Type B pancreatic cell (in vitro differentiated cells): ENCODE measurements around the gene PPP1R12C. TPM values are rescaled to one million over a fixed set of nuclear protein-coding genes. Genes with fewer than 3 reads are reported as not detected.

Experiments used
- DNase-seq: peaks from one replicate; pipeline ENCODE4 v3.0.0; 2021; ENCODE audit warnings: mixed read lengths; ENCODE audit not compliant: unreplicated experiment; ENCODE audit errors: extremely low spot score
- H3K27ac Mint-ChIP-seq: 2 replicates; pipeline ENCODE4 v1.8.0; 2021; ENCODE audit warnings: mild to moderate bottlenecking, mixed read lengths
- H3K27me3 Mint-ChIP-seq: 2 replicates; pipeline ENCODE4 v1.8.0; 2021; ENCODE audit warnings: mixed read lengths
- H3K36me3 Mint-ChIP-seq: 2 replicates; pipeline ENCODE4 v1.8.0; 2021; ENCODE audit warnings: mixed read lengths
- H3K4me1 Mint-ChIP-seq: one replicate; pipeline ENCODE4 v1.8.0; 2021; ENCODE audit warnings: mixed read lengths; ENCODE audit not compliant: unreplicated experiment
- H3K4me3 Mint-ChIP-seq: 2 replicates; pipeline ENCODE4 v1.8.0; 2021; ENCODE audit warnings: mild to moderate bottlenecking, mixed read lengths
- H3K9me3 Mint-ChIP-seq: 2 replicates; pipeline ENCODE4 v1.8.0; 2021; ENCODE audit warnings: mixed read lengths
- CTCF ChIP-seq: fragments of 200-600 bp; sonication (generic); conservative IDR thresholded peaks from 2 replicates; pipeline ENCODE4 v1.5.0; 2021; ENCODE audit warnings: antibody characterized with exemption, mild to moderate bottlenecking
- total RNA-seq: library from RNA; stranded (reverse); gene quantifications from 2 replicates; pipeline ENCODE4 v1.2.1, GENCODE V29; 2021; ENCODE audit warnings: low replicate concordance

PPP1R12C gene
- total RNA-seq, 1 donor from 2014 or later, result 102 TPM

- H3K9me3 Mint-ChIP-seq, result no peaks in the 10 kb centered on the region
- no peak for DNase-seq
- peaks cover 9% of the 10 kb centered on the region for H3K4me1 Mint-ChIP-seq
- peak overlapping the region; percentile 52 for H3K4me3 Mint-ChIP-seq
- no peak for TF ChIP-seq CTCF
- peak overlapping the region; percentile 90 for H3K27ac Mint-ChIP-seq
- H3K27me3 Mint-ChIP-seq, result peaks cover 70% of the 10 kb centered on the region
- no peaks in the 10 kb centered on the region for H3K36me3 Mint-ChIP-seq
These were observed 46.3 kb downstream of the PPP1R12C start for GRCh38 chr19:55071129-55071502.

- H3K9me3 Mint-ChIP-seq, result no peaks in the 10 kb centered on the region
- peak overlapping the region; percentile 90 for H3K27ac Mint-ChIP-seq
- TF ChIP-seq CTCF, result no peak
- no peak overlapping the region for H3K4me3 Mint-ChIP-seq
- H3K36me3 Mint-ChIP-seq, result no peaks in the 10 kb centered on the region
- peaks cover 9% of the 10 kb centered on the region for H3K4me1 Mint-ChIP-seq
- peaks cover 74% of the 10 kb centered on the region for H3K27me3 Mint-ChIP-seq
- no peak for DNase-seq
These were observed 46.8 kb downstream of the PPP1R12C start for GRCh38 chr19:55070466-55071128.

GRCh38 chr19:55069865-55070197 is 47.6 kb downstream of the PPP1R12C start:
- no peaks in the 10 kb centered on the region for H3K36me3 Mint-ChIP-seq
- H3K27me3 Mint-ChIP-seq, result peaks cover 71% of the 10 kb centered on the region
- H3K9me3 Mint-ChIP-seq, result no peaks in the 10 kb centered on the region
- H3K4me1 Mint-ChIP-seq, result peaks cover 9% of the 10 kb centered on the region
- DNase-seq, result no peak
- TF ChIP-seq CTCF, result no peak
- H3K27ac Mint-ChIP-seq, result peak overlapping the region; percentile 99
- H3K4me3 Mint-ChIP-seq, result peak overlapping the region; percentile 90

GRCh38 chr19:55068950-55069864 is 48.2 kb downstream of the PPP1R12C start:
- Mint-ChIP-seq H3K27ac (peak overlapping the region; percentile 99), H3K9me3 (no peaks in the 10 kb centered on the region), H3K36me3 (no peaks in the 10 kb centered on the region), H3K27me3 (peaks cover 72% of the 10 kb centered on the region), H3K4me3 (peak overlapping the region; percentile 90), H3K4me1 (peaks cover 9% of the 10 kb centered on the region)
- DNase-seq, result no peak
- TF ChIP-seq CTCF, result no peak

- peak overlapping the region; percentile 68 for H3K27ac Mint-ChIP-seq
- peaks cover 9% of the 10 kb centered on the region for H3K4me1 Mint-ChIP-seq
- H3K9me3 Mint-ChIP-seq, result no peaks in the 10 kb centered on the region
- peaks cover 68% of the 10 kb centered on the region for H3K27me3 Mint-ChIP-seq
- no peak for DNase-seq
- TF ChIP-seq CTCF, result no peak
- H3K36me3 Mint-ChIP-seq, result no peaks in the 10 kb centered on the region
- peak overlapping the region; percentile 44 for H3K4me3 Mint-ChIP-seq
These were observed 49.6 kb downstream of the PPP1R12C start for GRCh38 chr19:55067869-55068268.
